Activated naive CD8-positive, alpha-beta T cell (primary cell): ENCODE results near the gene SLC25A15.

Experiments
- H3K27ac Mint-ChIP-seq: one replicate; pipeline ENCODE4 v1.8.0; 2021; ENCODE audit warnings: mixed read lengths
- H3K27me3 Mint-ChIP-seq: one replicate; pipeline ENCODE4 v1.8.0; 2021; ENCODE audit warnings: mixed read lengths
- H3K36me3 Mint-ChIP-seq: one replicate; pipeline ENCODE4 v1.8.0; 2021; ENCODE audit warnings: mixed read lengths
- H3K4me1 Mint-ChIP-seq: one replicate; pipeline ENCODE4 v1.8.0; 2021; ENCODE audit warnings: low read depth, mixed read lengths
- H3K4me3 Mint-ChIP-seq: one replicate; pipeline ENCODE4 v1.8.0; 2021; ENCODE audit warnings: mild to moderate bottlenecking, mixed read lengths
- H3K9me3 Mint-ChIP-seq: one replicate; pipeline ENCODE4 v1.8.0; 2021; ENCODE audit warnings: low read depth, mixed read lengths

Gene SLC25A15

GRCh38 chr13:40793339-40793738 is 3.9 kb downstream of the SLC25A15 start:
- no peaks in the 10 kb centered on the region for H3K27me3 Mint-ChIP-seq
- H3K36me3 Mint-ChIP-seq, result no peaks in the 10 kb centered on the region
- no peak overlapping the region for H3K27ac Mint-ChIP-seq
- H3K4me3 Mint-ChIP-seq, result no peak overlapping the region
- H3K4me1 Mint-ChIP-seq, result peaks cover 20% of the 10 kb centered on the region
- H3K9me3 Mint-ChIP-seq, result no peaks in the 10 kb centered on the region

GRCh38 chr13:40794414-40795368 is 5.3 kb downstream of the SLC25A15 start:
- H3K4me1 Mint-ChIP-seq, result peaks cover 27% of the 10 kb centered on the region
- H3K4me3 Mint-ChIP-seq, result no peak overlapping the region
- no peaks in the 10 kb centered on the region for H3K9me3 Mint-ChIP-seq
- no peaks in the 10 kb centered on the region for H3K27me3 Mint-ChIP-seq
- H3K27ac Mint-ChIP-seq, result no peak overlapping the region
- H3K36me3 Mint-ChIP-seq, result peaks cover 5% of the 10 kb centered on the region

- Mint-ChIP-seq H3K9me3 (no peaks in the 10 kb centered on the region), H3K27ac (no peak overlapping the region), H3K4me3 (no peak overlapping the region), H3K4me1 (peaks cover 21% of the 10 kb centered on the region), H3K27me3 (no peaks in the 10 kb centered on the region), H3K36me3 (peaks cover 8% of the 10 kb centered on the region)
These were observed 7.2 kb downstream of the SLC25A15 start for GRCh38 chr13:40796649-40797048.

GRCh38 chr13:40798380-40798779 is 9.0 kb downstream of the SLC25A15 start:
- Mint-ChIP-seq H3K27ac (peak overlapping the region; percentile 64), H3K27me3 (no peaks in the 10 kb centered on the region), H3K4me3 (no peak overlapping the region), H3K9me3 (no peaks in the 10 kb centered on the region), H3K36me3 (peaks cover 8% of the 10 kb centered on the region), H3K4me1 (peaks cover 14% of the 10 kb centered on the region)

- Mint-ChIP-seq H3K27me3 (no peaks in the 10 kb centered on the region), H3K4me3 (no peak overlapping the region), H3K27ac (no peak overlapping the region), H3K9me3 (no peaks in the 10 kb centered on the region), H3K4me1 (peaks cover 13% of the 10 kb centered on the region), H3K36me3 (peaks cover 8% of the 10 kb centered on the region)
These were observed 10.1 kb downstream of the SLC25A15 start for GRCh38 chr13:40799508-40799907.

GRCh38 chr13:40800559-40800958 is 11.1 kb downstream of the SLC25A15 start:
- no peak overlapping the region for H3K4me3 Mint-ChIP-seq
- no peaks in the 10 kb centered on the region for H3K27me3 Mint-ChIP-seq
- H3K36me3 Mint-ChIP-seq, result peaks cover 8% of the 10 kb centered on the region
- H3K27ac Mint-ChIP-seq, result no peak overlapping the region
- peaks cover 13% of the 10 kb centered on the region for H3K4me1 Mint-ChIP-seq
- no peaks in the 10 kb centered on the region for H3K9me3 Mint-ChIP-seq

- H3K4me1 Mint-ChIP-seq, result peaks cover 12% of the 10 kb centered on the region
- H3K36me3 Mint-ChIP-seq, result peaks cover 8% of the 10 kb centered on the region
These were observed 12.1 kb downstream of the SLC25A15 start for GRCh38 chr13:40801255-40802217.

GRCh38 chr13:40803316-40803715 is 13.9 kb downstream of the SLC25A15 start:
- no peak overlapping the region for H3K4me3 Mint-ChIP-seq
- no peak overlapping the region for H3K27ac Mint-ChIP-seq
- peaks cover 10% of the 10 kb centered on the region for H3K4me1 Mint-ChIP-seq
- no peaks in the 10 kb centered on the region for H3K27me3 Mint-ChIP-seq
- H3K36me3 Mint-ChIP-seq, result peaks cover 9% of the 10 kb centered on the region
- no peaks in the 10 kb centered on the region for H3K9me3 Mint-ChIP-seq

More at GRCh38 chr13:40801255-40802217, 12.1 kb downstream of the SLC25A15 start:
- H3K4me3 Mint-ChIP-seq, result no peak overlapping the region
- no peaks in the 10 kb centered on the region for H3K27me3 Mint-ChIP-seq
- H3K27ac Mint-ChIP-seq, result no peak overlapping the region
- no peaks in the 10 kb centered on the region for H3K9me3 Mint-ChIP-seq

- H3K36me3 Mint-ChIP-seq, result peaks cover 10% of the 10 kb centered on the region
- H3K27me3 Mint-ChIP-seq, result no peaks in the 10 kb centered on the region
- no peak overlapping the region for H3K4me3 Mint-ChIP-seq
- H3K4me1 Mint-ChIP-seq, result no peaks in the 10 kb centered on the region
- no peaks in the 10 kb centered on the region for H3K9me3 Mint-ChIP-seq
- no peak overlapping the region for H3K27ac Mint-ChIP-seq
These were observed 16.8 kb downstream of the SLC25A15 start for GRCh38 chr13:40806241-40806640.

GRCh38 chr13:40809471-40809870 is 20.1 kb downstream of the SLC25A15 start:
- Mint-ChIP-seq H3K27me3 (no peaks in the 10 kb centered on the region), H3K27ac (no peak overlapping the region), H3K36me3 (peaks cover 18% of the 10 kb centered on the region)

GRCh38 chr13:40812102-40812501 is 22.7 kb downstream of the SLC25A15 start:
- no peak overlapping the region for H3K4me3 Mint-ChIP-seq
- peaks cover 7% of the 10 kb centered on the region for H3K9me3 Mint-ChIP-seq
- no peaks in the 10 kb centered on the region for H3K4me1 Mint-ChIP-seq
- H3K27me3 Mint-ChIP-seq, result no peaks in the 10 kb centered on the region
- peaks cover 35% of the 10 kb centered on the region for H3K36me3 Mint-ChIP-seq
- H3K27ac Mint-ChIP-seq, result no peak overlapping the region

More at GRCh38 chr13:40809471-40809870, 20.1 kb downstream of the SLC25A15 start:
- H3K4me3 Mint-ChIP-seq, result no peak overlapping the region
- H3K9me3 Mint-ChIP-seq, result no peaks in the 10 kb centered on the region
- no peaks in the 10 kb centered on the region for H3K4me1 Mint-ChIP-seq

GRCh38 chr13:40812724-40813445 is 23.5 kb downstream of the SLC25A15 start:
- H3K4me3 Mint-ChIP-seq, result no peak overlapping the region
- H3K27me3 Mint-ChIP-seq, result no peaks in the 10 kb centered on the region
- peak overlapping the region; percentile 28 for H3K27ac Mint-ChIP-seq
- H3K4me1 Mint-ChIP-seq, result no peaks in the 10 kb centered on the region
- H3K9me3 Mint-ChIP-seq, result peaks cover 7% of the 10 kb centered on the region
- H3K36me3 Mint-ChIP-seq, result peaks cover 41% of the 10 kb centered on the region

- Mint-ChIP-seq H3K27ac (no peak overlapping the region), H3K36me3 (peaks cover 40% of the 10 kb centered on the region), H3K27me3 (no peaks in the 10 kb centered on the region), H3K9me3 (peaks cover 7% of the 10 kb centered on the region), H3K4me1 (no peaks in the 10 kb centered on the region), H3K4me3 (no peak overlapping the region)
These were observed 24.4 kb downstream of the SLC25A15 start for GRCh38 chr13:40813667-40814454.

- Mint-ChIP-seq H3K9me3 (peaks cover 7% of the 10 kb centered on the region), H3K36me3 (peaks cover 36% of the 10 kb centered on the region), H3K4me3 (no peak overlapping the region), H3K27ac (peak overlapping the region; percentile 22), H3K27me3 (no peaks in the 10 kb centered on the region), H3K4me1 (peaks cover 6% of the 10 kb centered on the region)
These were observed 25.4 kb downstream of the SLC25A15 start for GRCh38 chr13:40814803-40815202.
